Measurements from ENCODE around the gene UBE2J1. TPM values are rescaled to one million over a fixed set of nuclear protein-coding genes. Genes with fewer than 3 reads are reported as not detected.
"Not testable (repeated sequence)": the region's sequence is repeated elsewhere in the genome, so short reads cannot be mapped to it uniquely, and the experiment has no call there.

The UBE2J1 gene
- polyA plus RNA-seq, 1 donor from 2014 or later, result 47.2 TPM

- H3K27ac ChIP-seq (ENCODE audit: low read length), result no peak overlapping the region
- H3K79me2 ChIP-seq (replicated peaks; ENCODE audit: insufficient read depth, low read length), result no peaks in the 10 kb centered on the region
- H3F3A ChIP-seq (ENCODE audit: insufficient read depth, low read length, poor library complexity, severe bottlenecking), result no peaks in the 10 kb centered on the region
- H3K9ac ChIP-seq (ENCODE audit: low read length), result no peak overlapping the region
- H4K20me1 ChIP-seq (ENCODE audit: insufficient read depth), result no peaks in the 10 kb centered on the region
- no peaks in the 10 kb centered on the region for H3K9me3 ChIP-seq (ENCODE audit: low read length)
- TF ChIP-seq REST (IDR thresholded peaks at IDR 0.05; ENCODE audit: borderline replicate concordance) (no peak), TAF1 (IDR thresholded peaks at IDR 0.05; ENCODE audit: low read depth) (no peak), CTCF (IDR thresholded peaks at IDR 0.05; ENCODE audit: poor library complexity, severe bottlenecking) (no peak), EP300 (conservative IDR thresholded peaks at IDR 0.05; ENCODE audit: poor library complexity, severe bottlenecking) (no peak), EZH2 (IDR thresholded peaks at IDR 0.05; ENCODE audit: borderline replicate concordance, insufficient read depth, low read length, poor library complexity, severe bottlenecking) (no peak), RAD21 (conservative IDR thresholded peaks at IDR 0.05) (no peak), MXI1 (conservative IDR thresholded peaks at IDR 0.05; ENCODE audit: poor library complexity, severe bottlenecking) (no peak), SMC3 (conservative IDR thresholded peaks at IDR 0.05; ENCODE audit: poor library complexity) (no peak), POLR2AphosphoS5 (IDR thresholded peaks at IDR 0.05) (no peak)
- no peak overlapping the region for H2AFZ ChIP-seq (ENCODE audit: low read depth, low read length)
- no peak overlapping the region for H3K4me2 ChIP-seq (ENCODE audit: low read length)
- H3K36me3 ChIP-seq (ENCODE audit: insufficient read depth, low read length), result no peaks in the 10 kb centered on the region
- H3K9me2 ChIP-seq (ENCODE audit: insufficient read depth, low read length), result no peaks in the 10 kb centered on the region
- no peak overlapping the region for H3K4me3 ChIP-seq (ENCODE audit: low read length)
- H3K27me3 ChIP-seq (ENCODE audit: insufficient read depth, low read depth, low read length), result no peaks in the 10 kb centered on the region
Observed at GRCh38 chr6:89297695-89298351, 54.7 kb downstream of the UBE2J1 start.

DNA sequence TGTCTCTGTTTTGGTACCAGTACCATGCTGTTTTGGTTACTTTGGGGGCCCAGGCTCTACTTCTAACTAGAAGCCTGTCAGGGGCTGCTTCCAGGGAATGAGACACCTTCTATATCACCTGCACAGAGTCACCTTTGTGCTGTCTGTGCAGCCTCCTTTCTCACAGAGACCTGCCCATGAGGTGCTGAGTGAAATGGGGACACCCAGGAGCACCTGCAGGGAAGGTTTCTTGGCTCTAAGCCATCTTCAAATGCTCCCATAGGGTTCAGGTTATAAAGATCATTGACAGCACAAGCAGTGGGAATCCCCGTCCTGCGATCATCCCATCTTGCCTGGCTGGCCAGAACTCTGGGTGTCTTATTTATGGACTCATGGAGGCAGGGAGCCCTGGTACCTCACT lies 56.5 kb downstream of the UBE2J1 start:
- Histone ChIP-seq H2AFZ (ENCODE audit: low read depth, low read length) (no peak overlapping the region), H3K36me3 (ENCODE audit: insufficient read depth, low read length) (no peaks in the 10 kb centered on the region), H3K4me3 (ENCODE audit: low read length) (no peak overlapping the region), H3F3A (ENCODE audit: insufficient read depth, low read length, poor library complexity, severe bottlenecking) (no peaks in the 10 kb centered on the region), H3K79me2 (replicated peaks; ENCODE audit: insufficient read depth, low read length) (no peaks in the 10 kb centered on the region), H3K9me3 (ENCODE audit: low read length) (no peaks in the 10 kb centered on the region), H3K9me2 (ENCODE audit: insufficient read depth, low read length) (no peaks in the 10 kb centered on the region), H3K27ac (ENCODE audit: low read length) (no peak overlapping the region), H3K9ac (ENCODE audit: low read length) (no peak overlapping the region), H3K4me2 (ENCODE audit: low read length) (no peak overlapping the region), H4K20me1 (ENCODE audit: insufficient read depth) (no peaks in the 10 kb centered on the region), H3K27me3 (ENCODE audit: insufficient read depth, low read depth, low read length) (no peaks in the 10 kb centered on the region)
- TF ChIP-seq POLR2AphosphoS5 (IDR thresholded peaks at IDR 0.05), result no peak
- TF ChIP-seq RAD21 (conservative IDR thresholded peaks at IDR 0.05), result no peak
- no peak for TF ChIP-seq TAF1 (IDR thresholded peaks at IDR 0.05; ENCODE audit: low read depth)
- no peak for TF ChIP-seq EP300 (conservative IDR thresholded peaks at IDR 0.05; ENCODE audit: poor library complexity, severe bottlenecking)
- TF ChIP-seq MXI1 (conservative IDR thresholded peaks at IDR 0.05; ENCODE audit: poor library complexity, severe bottlenecking), result no peak
- TF ChIP-seq CTCF (IDR thresholded peaks at IDR 0.05; ENCODE audit: poor library complexity, severe bottlenecking), result no peak
- no peak for TF ChIP-seq EZH2 (IDR thresholded peaks at IDR 0.05; ENCODE audit: borderline replicate concordance, insufficient read depth, low read length, poor library complexity, severe bottlenecking)
- no peak for TF ChIP-seq REST (IDR thresholded peaks at IDR 0.05; ENCODE audit: borderline replicate concordance)
- no peak for TF ChIP-seq SMC3 (conservative IDR thresholded peaks at IDR 0.05; ENCODE audit: poor library complexity)

GRCh38 chr6:89295116-89295515 lies 57.4 kb downstream of the UBE2J1 start:
- not testable (repeated sequence) for H3K27me3 ChIP-seq (ENCODE audit: insufficient read depth, low read depth, low read length); H3F3A ChIP-seq (ENCODE audit: insufficient read depth, low read length, poor library complexity, severe bottlenecking); H2AFZ ChIP-seq (ENCODE audit: low read depth, low read length); H3K36me3 ChIP-seq (ENCODE audit: insufficient read depth, low read length); H3K9me2 ChIP-seq (ENCODE audit: insufficient read depth, low read length); H3K79me2 ChIP-seq (replicated peaks; ENCODE audit: insufficient read depth, low read length); H3K9ac ChIP-seq (ENCODE audit: low read length); H3K27ac ChIP-seq (ENCODE audit: low read length); H3K4me3 ChIP-seq (ENCODE audit: low read length); H3K4me2 ChIP-seq (ENCODE audit: low read length); H3K9me3 ChIP-seq (ENCODE audit: low read length); H4K20me1 ChIP-seq (ENCODE audit: insufficient read depth)
